Occipital lobe (tissue), 2 donors: ENCODE data around the gene DEGS2. TPM values are rescaled to one million over a fixed set of nuclear protein-coding genes. Genes with fewer than 3 reads are reported as not detected.

Experiments
- DNase-seq: peaks from one replicate; lab custom pipeline; 2025; lab: John Stamatoyannopoulos, UW
- total RNA-seq: library from RNA; depleted of rRNA; stranded (reverse); fragments of >200 nt; gene quantifications from one replicate; pipeline ENCODE4 v1.2.3, GENCODE V29; 2014

The DEGS2 gene
- total RNA-seq, 1 donor from 2014 or later, result 1.4 TPM

- no peak for DNase-seq
Measured at GRCh38 chr14:100115236-100115635, 44.2 kb downstream of the DEGS2 start.

GRCh38 chr14:100114109-100114765 is 45.2 kb downstream of the DEGS2 start:
- DNase-seq, result no peak

DNA sequence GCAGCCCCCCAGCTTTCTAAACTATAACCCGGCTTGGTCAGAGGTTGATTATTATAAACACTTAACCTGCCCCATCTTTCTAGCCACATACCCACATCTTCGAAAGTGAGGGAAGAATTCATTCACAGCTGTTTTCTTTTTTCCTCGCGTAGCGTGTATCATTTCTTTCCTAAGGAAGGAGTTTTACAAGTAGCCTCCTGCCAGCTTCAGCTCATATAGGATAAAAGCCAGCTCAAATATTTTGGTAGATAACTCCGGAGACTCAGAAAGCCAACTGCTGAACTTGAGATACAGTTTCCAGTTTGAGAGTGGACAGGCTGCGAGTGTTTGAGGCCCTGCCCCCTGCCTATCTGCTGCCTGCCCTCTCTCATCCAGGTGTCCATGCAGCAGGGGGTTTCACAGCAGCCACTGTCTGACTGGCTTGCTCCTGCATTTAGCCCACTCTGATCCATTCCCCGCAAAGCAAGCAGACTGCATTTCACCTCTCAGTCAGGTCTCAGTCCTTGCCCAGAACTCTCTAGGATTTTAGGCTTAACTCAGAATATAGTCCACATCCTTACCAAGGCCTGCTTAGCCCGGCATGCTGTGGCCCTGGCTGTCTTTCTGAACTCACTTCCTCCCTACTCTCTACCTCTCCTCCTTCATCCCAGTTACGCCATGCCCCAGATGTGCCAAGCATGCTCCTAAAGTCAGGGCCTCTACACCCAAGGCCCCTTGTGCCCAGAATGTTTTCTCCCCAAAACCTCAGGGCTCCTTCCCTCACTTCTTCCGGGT is 47.3 kb downstream of the DEGS2 start:
- DNase-seq, result no peak

GRCh38 chr14:100110816-100111215 is 48.6 kb downstream of the DEGS2 start:
- no peak for DNase-seq

GRCh38 chr14:100109594-100109955 is 49.9 kb downstream of the DEGS2 start:
- no peak for DNase-seq

DNA sequence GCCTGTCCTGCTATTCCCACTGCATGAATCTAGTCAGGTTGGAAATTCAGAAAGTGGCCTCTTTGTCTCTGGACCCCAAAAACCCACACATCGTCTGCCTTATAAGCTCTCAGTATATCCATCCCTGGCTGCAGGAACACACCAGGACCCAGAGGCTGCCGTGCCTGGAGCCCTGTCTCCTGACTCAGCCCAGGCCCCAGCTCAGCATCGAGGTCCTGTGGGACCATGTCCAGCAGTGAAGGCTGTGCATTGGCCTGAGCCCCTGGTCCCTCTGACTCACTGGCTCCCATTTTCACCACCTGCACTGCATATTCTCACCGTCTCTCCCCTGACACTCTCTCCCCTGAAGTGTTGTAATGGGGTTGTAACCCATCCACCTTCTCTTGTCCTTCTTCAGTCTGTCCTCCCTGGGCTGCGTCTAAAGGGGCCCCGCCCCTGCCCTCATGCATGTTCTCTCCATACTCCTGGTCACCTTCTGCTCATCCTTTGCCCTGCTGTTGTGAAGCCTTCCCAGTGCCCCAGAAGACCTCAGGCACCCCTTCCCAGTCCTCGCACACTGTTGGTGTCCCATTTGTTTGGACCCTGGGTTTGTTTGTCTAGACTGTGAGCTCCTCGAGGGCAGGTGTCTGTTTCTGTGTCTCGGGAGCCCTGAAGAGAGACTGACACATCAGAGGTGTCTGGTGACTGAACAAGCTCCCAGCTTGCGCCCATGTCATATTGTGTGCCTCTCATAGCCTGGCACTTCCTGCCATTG is 50.4 kb downstream of the DEGS2 start:
- DNase-seq, result no peak

DNA sequence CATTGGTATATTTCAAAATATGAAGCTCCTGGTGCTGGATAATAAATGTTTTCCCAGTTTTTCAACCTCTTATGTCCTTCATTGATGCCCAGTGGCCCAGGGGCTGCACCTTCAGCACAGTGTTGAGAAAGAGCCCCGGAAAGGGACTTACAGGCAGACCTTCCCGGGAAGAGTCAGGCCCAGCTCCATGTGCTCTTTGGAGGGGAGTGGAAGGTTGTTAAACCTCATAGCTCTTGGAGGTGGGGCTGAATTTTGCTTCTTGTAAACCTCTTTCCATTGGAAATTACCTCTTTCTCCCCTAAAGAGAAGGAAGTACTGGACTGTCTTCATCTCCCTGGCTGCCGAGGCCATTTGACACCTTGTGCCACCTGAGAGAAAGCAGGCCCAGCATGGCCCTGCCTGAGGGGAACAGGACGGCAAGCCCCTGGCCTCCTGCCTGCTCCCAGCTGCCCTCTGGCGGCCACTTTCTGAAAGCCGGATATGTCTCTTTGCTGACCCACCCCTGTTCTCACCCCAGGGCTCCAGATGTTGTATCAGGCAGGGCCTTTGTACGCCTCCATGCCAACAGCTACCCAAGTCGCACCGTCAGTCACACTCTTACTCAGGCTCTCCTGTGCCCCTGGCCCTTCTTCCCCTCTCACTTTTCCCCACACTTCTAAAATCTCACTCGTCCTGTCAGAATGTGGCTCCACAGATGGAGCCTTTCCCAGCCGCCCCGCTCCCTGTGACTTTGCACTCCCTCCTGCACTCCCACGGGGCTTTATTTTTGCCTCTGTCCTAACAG is 51.2 kb downstream of the DEGS2 start:
- DNase-seq, result peak; percentile 46

GRCh38 chr14:100107236-100107635 is 52.2 kb downstream of the DEGS2 start:
- DNase-seq, result no peak

DNA sequence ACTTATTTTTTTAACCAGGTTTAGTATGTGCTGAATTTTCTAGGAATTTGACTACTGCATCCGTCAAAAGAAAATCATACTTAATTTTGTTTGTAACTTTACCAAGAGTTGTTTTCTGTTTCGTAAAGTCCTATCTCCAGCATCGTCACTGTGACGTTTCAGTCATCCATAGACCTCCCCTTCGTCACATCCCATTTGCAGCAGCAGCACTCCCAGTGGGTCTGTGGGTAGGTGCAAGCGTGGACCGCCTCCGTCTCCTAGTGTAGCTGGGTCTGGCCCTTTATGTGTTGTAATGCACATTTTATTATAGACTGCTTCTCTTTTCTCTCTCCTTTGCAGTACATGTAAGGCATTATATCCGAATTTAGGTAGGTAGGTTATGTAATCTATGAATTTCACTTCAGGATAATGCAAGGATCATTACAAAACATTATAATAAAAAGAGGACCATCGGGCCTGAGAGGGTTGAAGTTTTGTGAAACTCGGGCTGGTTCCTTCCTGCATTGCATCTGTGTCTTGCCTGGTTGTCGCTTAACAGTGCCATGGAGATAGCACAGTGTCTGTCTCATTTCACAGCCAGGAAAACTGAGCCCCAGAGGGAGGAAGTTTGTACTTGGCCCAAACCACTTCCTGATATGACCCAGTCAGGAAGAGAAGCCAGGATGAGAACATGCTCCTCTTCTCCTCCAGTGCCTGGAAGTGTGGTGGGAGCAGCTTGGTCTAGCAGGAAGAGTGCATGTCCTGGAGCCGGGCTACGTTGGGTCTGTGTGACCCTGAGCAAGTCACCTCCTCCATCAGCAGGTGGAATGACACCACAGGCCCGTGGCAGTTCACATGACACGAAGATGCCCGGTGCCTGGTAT is 53.0 kb downstream of the DEGS2 start:
- DNase-seq, result no peak

- no peak for DNase-seq
Measured at GRCh38 chr14:100105357-100106169, 53.9 kb downstream of the DEGS2 start.

- DNase-seq, result no peak
Measured at GRCh38 chr14:100104523-100105300, 54.7 kb downstream of the DEGS2 start.

DNA sequence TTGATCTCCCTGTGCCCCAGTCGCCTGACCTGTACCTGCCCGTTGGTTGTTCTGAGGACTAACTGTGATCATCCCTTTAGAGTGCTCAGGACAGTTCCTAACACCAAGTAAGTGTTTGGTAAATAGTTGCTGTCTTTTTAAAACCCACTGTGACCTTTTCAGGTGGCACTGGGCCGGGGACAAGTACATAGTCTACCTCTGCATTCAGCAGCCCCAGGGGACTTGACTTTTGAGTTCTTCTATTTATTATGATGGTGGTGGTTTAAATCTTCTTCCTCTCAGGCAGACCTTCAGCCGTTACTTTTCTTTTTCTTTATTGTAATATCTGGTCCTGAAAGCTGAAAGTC is 55.5 kb downstream of the DEGS2 start:
- no peak for DNase-seq

DNA sequence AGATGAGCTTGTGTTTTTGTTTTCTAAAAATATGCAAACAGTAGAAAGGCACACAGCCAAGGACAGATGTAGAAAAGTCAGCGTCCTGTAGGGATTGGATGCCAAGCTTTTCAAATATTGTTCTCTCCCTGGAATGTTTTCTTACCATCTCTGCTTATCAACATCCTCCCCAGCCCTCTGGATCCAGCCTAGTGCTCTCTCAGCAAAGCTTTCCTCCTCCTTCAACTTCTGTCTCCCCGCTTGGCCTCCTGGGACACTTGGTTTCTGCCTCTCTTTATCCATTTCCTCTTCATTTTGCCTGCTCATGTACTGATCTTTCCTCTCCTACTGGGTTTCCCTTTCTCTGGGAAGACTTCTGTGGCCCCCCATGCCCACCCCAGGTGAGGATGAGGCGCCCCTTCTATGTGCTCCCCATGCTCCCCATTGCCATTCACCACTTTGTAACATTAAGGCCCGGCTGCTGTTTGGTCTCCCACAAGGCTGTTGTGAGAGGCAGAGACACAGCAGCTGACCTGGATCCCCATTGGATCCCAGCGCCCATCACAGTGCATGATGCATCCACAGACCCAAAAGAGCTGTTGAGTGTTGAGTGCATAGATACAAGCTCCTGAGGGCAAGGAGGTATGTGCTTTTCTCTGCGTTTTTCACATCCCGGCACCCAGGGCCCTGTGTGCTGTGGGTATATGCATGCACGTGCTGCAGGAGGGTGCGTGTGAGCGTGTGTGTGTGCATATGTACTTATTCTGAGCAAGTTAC is 56.0 kb downstream of the DEGS2 start:
- DNase-seq, result no peak

- no peak for DNase-seq
Measured at GRCh38 chr14:100102156-100102785, 57.2 kb downstream of the DEGS2 start.

DNA sequence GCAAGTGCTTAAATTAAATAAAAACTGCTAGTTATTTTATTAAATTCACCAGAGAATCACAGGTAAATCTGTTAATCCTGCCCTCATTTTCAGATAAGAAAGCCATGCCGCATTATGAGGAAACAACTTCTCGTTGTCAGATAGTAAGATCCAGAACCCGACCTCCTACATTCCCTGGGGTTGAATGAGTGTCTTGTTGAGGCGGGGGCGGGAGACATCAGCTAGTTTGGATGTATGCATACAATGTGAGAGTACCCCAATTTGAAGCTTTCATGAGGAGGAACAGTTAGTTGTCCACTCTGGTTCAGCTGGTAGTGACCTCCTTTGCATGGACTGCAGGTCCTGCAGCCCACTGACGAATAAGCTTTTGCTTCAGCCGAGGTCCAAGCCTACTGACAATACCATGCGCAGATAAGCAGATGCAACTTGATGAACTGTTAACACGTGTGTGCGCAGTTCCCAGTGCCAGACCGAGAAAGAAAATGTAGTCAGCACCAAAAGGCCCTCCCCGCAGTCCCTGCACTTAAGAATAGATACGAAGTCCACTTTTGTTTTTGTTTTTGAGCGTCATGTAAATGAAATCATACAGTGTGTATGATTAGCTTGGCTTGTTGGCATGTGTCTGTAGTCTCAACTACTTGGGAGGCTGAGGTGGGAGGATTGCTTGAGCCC is 59.3 kb downstream of the DEGS2 start:
- no peak for DNase-seq

GRCh38 chr14:100098171-100098570 is 61.3 kb downstream of the DEGS2 start:
- no peak for DNase-seq

GRCh38 chr14:100096656-100097055 is 62.8 kb downstream of the DEGS2 start:
- DNase-seq, result no peak
